LHCN-M2 (cell line): Measurements from ENCODE around the gene SCT. TPM values are rescaled to one million over a fixed set of nuclear protein-coding genes. Genes with fewer than 3 reads are reported as not detected.
"Not testable (repeated sequence)": the region's sequence is repeated elsewhere in the genome, so short reads cannot be mapped to it uniquely, and the experiment has no call there.

Source experiments
- DNase-seq: peaks from one replicate; pipeline ENCODE4 v3.0.0-alpha.2; 2012; ENCODE audit warnings: low read depth
- polyA plus RNA-seq: library from polyadenylated mRNA; unstranded; fragments of >200 nt; gene quantifications from one replicate; pipeline ENCODE4 v1.2.1, GENCODE V29; 2012; ENCODE audit warnings: missing spikeins
- total RNA-seq: library from RNA; depleted of rRNA; stranded (reverse); fragments of >200 nt; gene quantifications from 2 replicates; pipeline ENCODE4 v1.2.3, GENCODE V29; 2014; rRNA removed

Gene SCT
- total RNA-seq: not detected in 2 replicates
- not detected for polyA plus RNA-seq

DNA sequence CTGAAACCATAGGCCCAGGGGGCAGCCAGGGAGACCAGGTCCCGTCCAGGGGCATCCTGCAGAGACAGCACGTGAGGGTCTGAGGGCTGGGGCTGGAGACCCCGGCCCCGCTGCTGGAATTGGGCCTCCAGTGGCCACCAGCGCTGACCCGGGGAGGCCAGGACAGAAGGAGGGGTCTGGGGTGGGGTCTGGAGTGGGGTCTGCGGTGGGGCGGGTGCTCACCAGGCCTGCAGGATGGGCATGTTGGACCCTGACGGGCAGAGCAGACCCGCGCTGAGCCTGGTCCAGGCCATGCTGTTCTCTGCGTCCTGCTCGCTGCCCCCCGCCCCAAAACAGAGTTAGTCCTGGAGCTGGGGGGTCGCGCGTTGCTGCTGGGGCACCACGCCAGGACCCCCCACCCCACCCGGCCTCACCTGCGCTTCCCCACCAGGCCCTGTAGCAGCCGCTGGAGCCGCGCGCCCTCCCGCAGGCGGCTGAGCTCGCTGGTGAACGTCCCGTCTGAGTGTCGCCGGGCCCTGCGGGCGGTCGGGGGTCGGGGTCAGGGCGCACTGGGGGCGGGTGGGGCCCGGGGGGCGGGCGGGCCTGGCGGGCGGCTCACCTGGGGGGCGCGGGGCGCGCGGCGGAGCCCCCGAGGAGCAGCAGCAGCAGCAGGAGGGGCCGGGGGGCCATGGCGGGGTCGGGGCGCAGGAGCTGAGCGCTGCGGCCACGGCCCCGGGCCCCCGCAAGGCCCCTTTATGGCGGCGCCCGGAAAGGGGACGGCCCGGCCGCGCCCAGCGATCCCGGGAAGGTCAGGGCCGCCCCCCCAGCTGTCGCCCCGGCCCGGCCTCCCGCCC is at the start of gene SCT:
TSS of gene SCT (minus strand) at position 707 of the 833 bp plus-strand sequence. CDS start at position 669, 38 bp downstream.
- DNase-seq: no peak

DNA sequence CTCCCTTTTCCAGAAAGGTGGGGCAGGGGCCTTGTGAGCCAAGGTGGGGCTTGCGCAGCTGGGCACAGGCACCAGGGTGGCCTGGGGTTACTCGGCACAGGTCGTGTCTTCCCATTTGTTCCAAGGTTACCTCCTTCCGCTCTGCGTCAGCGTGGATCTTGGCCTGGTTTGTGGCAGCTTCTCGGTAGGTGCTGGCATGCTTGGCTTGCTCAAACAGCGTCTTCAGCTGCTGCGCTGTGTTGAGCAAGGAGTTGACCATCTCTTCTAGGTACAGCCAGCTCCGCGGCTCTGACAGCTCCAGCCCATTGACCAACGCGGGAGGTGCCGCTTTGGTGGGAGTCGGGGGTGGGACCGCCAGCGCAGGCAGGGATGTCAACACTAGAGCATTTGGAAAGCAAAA is 47.4 kb upstream of the SCT start:
- no peak for DNase-seq

- no peak for DNase-seq
Measured at GRCh38 chr11:673866-674265, 46.9 kb upstream of the SCT start.

GRCh38 chr11:665704-666281 is 38.8 kb upstream of the SCT start:
- DNase-seq: peak; percentile 78

DNA sequence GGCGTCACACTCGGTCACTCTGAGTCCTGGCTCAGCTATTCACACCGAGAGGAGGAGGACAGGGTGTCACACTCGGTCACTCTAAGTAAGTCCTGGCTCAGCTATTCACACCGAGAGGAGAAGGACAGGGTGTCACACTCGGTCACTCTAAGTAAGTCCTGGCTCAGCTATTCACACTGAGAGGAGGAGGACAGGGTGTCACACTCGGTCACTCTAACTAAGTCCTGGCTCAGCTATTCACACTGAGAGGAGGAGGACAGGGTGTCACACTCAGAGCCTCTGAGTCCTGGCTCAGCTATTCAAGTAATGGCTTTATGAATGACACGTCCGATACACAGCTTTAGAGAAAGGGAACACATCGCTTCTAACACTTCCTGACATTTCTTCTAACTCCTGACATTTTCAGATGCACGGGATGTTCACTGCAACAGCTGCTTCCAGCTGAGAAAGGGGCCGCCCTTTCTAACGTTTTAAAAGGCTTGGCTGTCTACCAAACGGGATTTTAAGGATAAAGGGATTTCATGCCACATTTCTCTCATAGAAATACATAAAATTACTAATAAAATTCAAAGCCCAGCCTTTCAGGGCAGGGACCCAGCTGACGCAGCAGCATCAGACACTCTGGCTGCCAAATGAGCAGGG is 38.2 kb upstream of the SCT start:
- peak; percentile 83 for DNase-seq

GRCh38 chr11:662689-663274 is 35.8 kb upstream of the SCT start:
- peak; percentile 51 for DNase-seq

GRCh38 chr11:660681-661444 is 33.9 kb upstream of the SCT start:
- DNase-seq: no peak

- no peak for DNase-seq
Measured at GRCh38 chr11:660281-660680, 33.3 kb upstream of the SCT start.

DNA sequence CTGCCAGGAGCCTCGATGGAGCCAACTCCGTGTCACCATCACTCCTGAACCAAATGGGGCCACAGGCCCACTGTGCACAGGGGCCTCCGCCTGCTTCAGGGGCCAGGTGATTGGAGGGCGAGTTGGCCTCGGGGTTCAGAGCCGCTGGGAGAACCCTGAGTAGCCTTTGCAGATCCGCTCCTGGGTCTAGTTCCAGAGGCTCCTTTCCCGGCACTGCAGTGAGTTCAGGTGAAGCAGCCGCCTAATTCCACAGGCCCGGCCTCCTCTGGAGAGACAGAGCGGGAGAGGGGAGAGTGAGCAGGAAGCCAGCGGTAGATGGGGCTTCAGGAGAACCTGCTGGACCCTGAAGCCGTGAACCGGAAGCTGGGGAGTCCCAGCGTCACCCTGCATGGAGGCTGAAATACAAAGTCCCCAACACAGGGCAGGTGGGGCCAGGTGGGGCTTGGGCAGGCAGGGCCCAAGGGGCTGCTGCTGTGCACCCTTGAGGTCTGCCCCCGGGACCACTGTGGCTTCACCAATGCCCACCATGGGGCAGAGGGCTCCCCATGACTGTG is 32.6 kb upstream of the SCT start:
- no peak for DNase-seq

DNA sequence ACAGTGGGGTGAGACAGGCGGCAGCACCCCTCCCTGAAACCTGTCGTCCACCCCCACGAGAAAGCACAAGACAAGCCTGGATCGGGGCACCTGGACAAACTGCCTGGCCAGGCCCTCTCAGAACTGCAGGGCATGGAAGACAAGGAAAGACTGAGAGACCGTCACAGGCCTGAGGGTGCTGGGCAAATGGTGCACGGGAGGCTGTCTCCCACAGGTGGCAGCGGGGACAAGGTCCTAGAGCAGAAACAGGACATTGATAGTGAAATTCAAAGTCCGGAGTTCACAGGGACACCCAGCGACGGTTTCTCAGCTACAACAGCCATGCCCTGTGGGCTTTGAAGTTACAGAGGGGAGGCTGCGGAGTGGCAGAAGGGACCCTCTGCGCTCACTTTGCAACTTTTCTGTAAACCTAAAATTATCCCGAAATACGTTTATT is 30.7 kb upstream of the SCT start:
- no peak for DNase-seq

- no peak for DNase-seq
Measured at GRCh38 chr11:656866-657265, 29.9 kb upstream of the SCT start.

DNA sequence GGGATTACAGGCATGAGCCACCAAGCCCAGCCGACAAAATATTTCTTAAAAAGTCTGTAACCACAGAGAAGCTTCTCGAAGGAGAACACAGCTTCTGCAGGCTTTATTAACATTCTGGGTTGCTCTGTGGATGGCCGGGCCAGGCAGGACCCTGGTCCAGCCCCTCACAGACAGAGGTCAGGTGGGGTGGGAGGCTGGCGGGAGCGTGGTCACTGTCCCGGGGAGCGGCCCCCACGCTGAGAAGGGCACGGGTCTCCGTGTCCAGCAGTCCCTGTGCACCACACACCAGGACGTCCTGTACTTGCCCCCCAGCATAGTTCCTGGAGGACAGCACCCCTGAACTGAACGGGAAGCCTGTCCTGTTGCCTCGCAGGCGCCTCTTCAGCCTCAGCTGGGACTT is 29.4 kb upstream of the SCT start:
- DNase-seq: no peak

- DNase-seq: no peak
Measured at GRCh38 chr11:655036-655726, 28.2 kb upstream of the SCT start.

GRCh38 chr11:654444-654843 is 27.5 kb upstream of the SCT start:
- DNase-seq: not testable (repeated sequence)

- DNase-seq: no peak
Measured at GRCh38 chr11:653837-654236, 26.9 kb upstream of the SCT start.

DNA sequence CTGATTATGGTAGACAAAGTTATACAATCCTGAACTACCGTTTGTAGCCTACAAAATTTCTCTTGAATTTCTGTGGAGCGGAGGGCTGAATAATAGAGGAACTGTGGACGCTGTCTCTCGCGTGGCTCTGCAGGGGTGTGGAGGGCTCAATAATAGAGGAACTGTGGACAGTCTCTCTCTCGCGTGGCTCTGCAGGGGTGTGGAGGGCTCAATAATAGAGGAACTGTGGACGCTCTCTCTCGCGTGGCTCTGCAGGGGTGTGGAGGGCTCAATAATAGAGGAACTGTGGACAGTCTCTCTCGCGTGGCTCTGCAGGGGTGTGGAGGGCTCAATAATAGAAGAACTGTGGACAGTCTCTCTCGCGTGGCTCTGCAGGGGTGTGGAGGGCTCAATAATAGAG is 26.2 kb upstream of the SCT start:
- not testable (repeated sequence) for DNase-seq

DNA sequence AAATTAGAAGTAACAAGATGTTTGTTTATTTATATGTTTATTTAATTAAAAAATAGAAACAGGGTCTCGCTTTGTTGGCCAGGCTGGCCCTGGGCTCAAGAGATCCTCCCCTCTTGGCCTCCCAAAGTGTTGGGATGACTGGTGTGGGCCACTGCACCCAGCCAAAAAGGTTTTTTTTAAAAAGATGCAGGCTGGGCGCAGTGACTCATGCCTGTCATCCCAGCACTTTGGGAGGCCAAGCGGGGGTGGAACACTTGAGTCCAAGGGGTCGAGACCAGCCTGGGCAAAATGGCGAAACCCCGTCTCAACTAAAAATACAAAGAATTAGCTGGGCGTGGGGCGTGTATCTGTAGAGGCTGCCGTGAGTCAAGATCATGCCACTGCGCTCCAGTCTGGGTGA is 23.5 kb upstream of the SCT start:
- peak; percentile 29 for DNase-seq

- DNase-seq: not testable (repeated sequence)
Measured at GRCh38 chr11:647672-648158, 20.7 kb upstream of the SCT start.

GRCh38 chr11:646214-646613 is 19.2 kb upstream of the SCT start:
- DNase-seq: no peak

GRCh38 chr11:645536-645935 is 18.6 kb upstream of the SCT start:
- DNase-seq: no peak
